ENCODE results near the gene IL6R.
"Not testable (repeated sequence)": the region's sequence is repeated elsewhere in the genome, so short reads cannot be mapped to it uniquely, and the experiment has no call there.

Gene IL6R

DNA sequence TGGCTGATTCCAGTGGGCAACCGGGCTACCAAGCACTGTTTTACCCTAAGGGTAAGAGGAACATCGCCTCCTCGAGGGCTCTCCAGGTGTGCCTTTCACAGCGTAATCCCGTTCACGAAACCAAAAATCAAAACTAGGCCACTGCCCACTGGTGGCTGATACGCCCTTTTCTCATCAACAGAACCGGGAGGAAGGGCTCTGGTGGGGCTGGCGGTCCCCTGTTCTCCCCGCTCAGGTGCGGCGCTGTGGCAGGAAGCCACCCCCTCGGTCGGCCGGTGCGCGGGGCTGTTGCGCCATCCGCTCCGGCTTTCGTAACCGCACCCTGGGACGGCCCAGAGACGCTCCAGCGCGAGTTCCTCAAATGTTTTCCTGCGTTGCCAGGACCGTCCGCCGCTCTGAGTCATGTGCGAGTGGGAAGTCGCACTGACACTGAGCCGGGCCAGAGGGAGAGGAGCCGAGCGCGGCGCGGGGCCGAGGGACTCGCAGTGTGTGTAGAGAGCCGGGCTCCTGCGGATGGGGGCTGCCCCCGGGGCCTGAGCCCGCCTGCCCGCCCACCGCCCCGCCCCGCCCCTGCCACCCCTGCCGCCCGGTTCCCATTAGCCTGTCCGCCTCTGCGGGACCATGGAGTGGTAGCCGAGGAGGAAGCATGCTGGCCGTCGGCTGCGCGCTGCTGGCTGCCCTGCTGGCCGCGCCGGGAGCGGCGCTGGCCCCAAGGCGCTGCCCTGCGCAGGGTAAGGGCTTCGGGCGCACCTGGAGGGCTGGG is at the start of gene IL6R:
Gene IL6R, plus strand, starts transcription at position 360 of the 763 bp plus-strand sequence. Its CDS starts 287 bp downstream, at position 647.
- peak; percentile 94 for DNase-seq (ENCODE audit: low read depth)

DNA sequence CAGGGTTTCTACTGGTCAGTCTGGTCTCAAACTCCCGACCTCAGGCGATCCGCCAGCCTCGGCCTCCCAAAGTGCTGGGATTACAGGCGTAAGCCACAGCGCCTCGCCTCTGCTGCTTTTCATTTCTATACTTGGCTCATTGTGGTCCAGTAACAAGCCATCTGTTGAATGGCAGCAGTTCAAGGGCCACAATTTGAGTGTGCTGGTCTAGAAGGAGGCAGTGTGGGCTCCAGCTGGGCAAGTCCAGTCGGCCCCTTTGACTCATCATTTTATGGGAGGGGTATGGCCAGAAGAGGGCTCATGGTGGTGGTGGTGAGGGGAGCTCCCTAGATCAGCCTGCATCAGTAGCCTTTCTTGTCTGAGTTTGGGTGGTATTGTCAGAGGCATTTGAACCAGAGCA is 46.6 kb upstream of the IL6R start:
- DNase-seq (ENCODE audit: low read depth) = no peak

DNA sequence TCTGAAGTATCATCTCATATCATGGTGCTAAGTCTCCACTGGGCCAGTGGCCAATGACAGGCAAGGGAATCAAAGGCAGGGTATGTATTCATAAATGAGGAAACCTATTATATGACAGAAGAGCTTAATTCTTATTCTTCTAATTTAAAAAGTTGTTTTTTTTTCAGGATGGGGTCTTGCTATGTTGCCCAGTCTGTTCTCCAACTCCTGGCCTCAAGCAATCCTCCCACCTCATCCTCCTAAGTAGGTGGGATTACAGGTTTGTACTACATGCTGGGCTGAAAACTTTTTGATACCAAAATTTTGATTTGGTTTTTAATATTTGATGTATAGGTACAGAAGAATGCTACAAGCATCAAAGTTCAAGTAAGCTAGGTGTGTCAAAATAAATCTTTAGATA is 44.9 kb upstream of the IL6R start:
- no peak for DNase-seq (ENCODE audit: low read depth)

GRCh38 chr1:154360881-154361280 is 44.3 kb upstream of the IL6R start:
- DNase-seq (ENCODE audit: low read depth) = not testable (repeated sequence)

GRCh38 chr1:154361357-154361756 is 43.8 kb upstream of the IL6R start:
- no peak for DNase-seq (ENCODE audit: low read depth)

DNA sequence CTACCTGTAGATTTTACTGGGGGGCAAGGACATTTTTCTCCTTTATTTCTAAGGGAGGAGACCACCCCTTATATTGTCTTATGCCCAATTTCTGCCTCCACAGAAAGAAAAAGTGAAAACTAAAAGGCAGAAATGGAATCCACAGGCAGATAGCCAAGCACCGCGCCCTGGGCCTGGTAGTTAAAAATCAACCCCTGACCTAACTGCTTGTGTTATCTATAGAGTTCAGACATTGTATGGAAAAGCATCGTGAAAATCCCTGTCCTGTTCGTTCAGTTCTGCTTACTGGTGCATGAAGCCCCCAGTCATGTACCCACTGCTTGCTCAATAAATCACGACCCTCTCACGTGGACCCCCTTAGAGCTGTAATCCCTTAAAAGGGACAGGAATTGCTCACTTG is 33.7 kb upstream of the IL6R start:
- DNase-seq (ENCODE audit: low read depth) = no peak

GRCh38 chr1:154373777-154374357 is 31.3 kb upstream of the IL6R start:
- DNase-seq (ENCODE audit: low read depth) = not testable (repeated sequence)

DNA sequence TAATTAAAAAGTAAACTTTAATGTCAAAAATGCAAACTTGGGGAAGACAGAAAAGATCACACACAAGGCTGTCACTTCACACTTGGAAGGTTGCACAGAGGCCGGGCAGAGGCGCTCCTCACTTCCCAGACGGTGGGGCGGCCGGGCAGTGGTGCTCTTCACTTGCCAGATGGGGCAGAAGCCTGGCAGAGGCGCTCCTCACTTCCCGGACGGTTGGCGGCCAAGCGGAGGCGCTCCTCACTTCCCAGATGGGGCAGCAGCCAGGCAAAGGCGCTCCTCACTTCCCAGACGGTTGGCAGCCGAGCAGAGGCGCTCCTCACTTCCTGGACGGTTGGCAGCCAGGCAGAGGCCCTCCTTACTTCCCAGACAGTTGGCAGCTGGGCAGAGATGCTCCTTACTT is 25.8 kb upstream of the IL6R start:
- DNase-seq (ENCODE audit: low read depth) = no peak

GRCh38 chr1:154384650-154385489 is 20.3 kb upstream of the IL6R start:
- no peak for DNase-seq (ENCODE audit: low read depth)

DNA sequence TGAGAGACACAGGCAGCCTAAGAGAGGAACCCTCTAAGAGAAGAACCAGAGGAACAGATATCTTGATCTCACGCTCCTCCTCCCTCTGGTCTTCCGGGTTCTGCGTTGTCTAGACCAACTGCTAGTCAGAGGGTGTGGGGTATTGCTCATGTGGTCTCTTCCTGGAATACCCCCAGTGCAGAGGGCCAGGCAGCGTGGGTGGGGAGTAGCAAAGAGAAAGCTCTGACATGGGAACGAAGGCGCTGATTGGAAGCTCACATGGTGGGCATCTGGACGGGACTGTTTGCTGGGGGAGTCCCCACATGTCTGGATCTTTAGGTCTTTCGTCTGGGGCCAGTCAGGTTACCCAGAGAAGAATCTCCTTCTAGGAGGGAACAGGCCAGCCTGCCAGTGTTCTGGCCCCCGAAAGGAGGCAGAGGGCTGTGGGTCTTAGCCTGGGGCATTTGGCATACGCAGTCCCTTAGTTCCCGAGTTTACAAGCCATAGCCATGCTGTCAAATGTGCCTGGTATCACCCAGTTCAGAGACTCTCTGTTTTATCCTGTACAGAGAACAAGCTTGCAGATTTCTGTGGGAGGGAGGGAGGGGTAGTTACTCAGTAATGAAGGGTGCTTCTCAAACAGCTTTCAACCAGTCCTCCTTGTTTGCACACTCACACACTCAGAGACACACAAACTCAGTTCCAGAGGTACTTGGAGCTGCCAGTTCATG is 18.3 kb upstream of the IL6R start:
- no peak for DNase-seq (ENCODE audit: low read depth)

GRCh38 chr1:154391086-154391770 is 13.9 kb upstream of the IL6R start:
- DNase-seq (ENCODE audit: low read depth) = no peak

- DNase-seq (ENCODE audit: low read depth) = no peak
Measured at GRCh38 chr1:154398141-154398540, 7.0 kb upstream of the IL6R start.

GRCh38 chr1:154398678-154399077 is 6.5 kb upstream of the IL6R start:
- no peak for DNase-seq (ENCODE audit: low read depth)

DNA sequence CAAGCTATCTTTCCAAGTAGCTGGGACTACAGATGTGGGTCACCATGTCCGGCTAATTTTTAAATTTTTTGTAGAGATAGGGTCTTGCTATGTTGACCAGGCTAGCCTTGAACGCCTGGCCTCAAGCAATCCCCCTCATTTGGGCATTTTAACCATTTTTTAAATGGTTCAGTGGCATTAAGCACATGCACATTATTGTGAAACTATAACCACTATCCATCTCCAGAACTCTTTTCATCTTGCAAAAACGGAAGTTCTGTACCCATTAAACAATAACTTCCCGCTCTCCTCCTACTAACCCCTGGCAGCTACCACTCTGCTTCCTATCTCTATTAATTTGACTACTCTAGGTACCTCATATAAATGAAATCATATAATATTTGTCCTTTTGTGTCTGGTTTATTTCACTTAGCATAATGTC is 4.8 kb upstream of the IL6R start:
- DNase-seq (ENCODE audit: low read depth) = no peak

DNA sequence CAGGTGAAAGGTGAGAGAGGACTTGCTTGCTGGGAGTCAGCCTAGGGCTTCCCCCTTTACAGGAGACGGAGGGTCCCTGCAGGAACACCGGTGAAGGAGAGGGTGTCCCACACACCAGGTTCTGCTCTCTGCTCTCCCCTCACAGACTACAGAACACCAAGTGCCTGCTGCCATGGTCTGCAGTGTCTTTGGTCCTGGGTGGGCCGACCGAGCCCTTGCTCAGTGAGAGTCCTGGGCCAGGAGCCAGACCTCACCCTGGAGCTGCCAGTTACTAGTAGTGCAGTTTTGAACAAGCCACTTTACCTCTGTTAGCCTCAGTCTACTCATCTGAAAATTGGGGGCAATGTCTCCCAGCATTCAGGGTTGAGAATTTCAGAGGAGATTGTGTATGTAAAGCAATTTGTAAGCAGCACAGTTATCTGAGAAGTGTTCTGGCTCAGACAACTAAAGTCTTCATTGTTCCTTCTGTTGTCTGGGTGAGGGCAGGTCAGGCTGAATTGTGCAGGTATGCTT is 2.7 kb upstream of the IL6R start:
- DNase-seq (ENCODE audit: low read depth) = no peak

DNA sequence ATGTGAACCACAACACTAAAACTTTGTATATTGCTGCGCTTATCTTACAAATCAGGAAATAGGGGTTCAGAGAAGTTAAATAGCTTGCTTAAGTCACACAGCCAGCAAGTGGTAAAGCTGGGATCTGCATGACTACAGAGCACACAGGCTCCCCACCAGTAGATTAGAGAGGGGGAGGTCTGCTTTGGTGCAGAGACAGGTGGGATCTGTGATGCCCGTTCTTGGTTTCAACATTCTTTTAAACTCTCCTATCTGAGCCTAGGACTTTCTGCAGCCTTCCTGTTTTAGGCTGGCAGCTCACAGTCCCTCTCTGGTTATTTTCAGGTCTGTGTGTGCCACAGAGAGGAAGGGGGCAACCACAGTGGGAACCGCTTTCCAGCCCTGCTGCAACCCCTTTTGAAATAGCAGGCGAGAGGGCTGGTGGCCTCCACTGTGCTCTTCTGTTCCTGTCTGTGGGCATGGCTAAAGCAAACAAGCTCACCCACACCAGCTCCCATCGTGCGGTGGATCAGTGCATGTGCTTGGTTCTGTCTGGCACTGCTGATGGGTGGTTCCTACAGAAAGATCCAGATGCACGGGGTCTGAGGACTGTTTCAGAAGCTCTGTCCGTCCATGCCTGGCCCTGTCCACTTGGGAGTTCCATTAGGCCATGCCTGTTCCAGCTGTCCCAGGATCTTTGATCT is 1.7 kb upstream of the IL6R start:
- DNase-seq (ENCODE audit: low read depth) = no peak

- DNase-seq (ENCODE audit: low read depth) = no peak
Measured at GRCh38 chr1:154403983-154404382, 1.2 kb upstream of the IL6R start.

GRCh38 chr1:154404511-154404931 is 622 bp upstream of the IL6R start:
- no peak for DNase-seq (ENCODE audit: low read depth)

- peak; percentile 81 for DNase-seq (ENCODE audit: low read depth)
Measured at GRCh38 chr1:154405747-154406571, 816 bp downstream of the IL6R start.

DNA sequence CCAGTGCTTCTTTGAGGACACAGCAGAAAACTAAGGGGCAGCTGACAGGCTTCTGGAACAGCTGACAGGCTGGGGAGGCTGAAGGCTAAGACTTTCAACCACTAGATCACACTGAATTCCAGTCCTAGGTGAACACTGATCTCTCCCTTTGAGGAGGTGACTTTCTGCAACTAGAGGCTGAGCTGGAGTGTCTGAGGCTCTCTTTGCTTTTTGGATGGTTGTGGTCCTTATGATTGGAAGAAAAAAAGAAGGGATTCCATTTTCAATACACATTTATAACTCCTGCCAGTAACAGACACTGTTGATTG is 1.4 kb downstream of the IL6R start:
- no peak for DNase-seq (ENCODE audit: low read depth)
